ENCODE data around the gene LMLN.

DNA sequence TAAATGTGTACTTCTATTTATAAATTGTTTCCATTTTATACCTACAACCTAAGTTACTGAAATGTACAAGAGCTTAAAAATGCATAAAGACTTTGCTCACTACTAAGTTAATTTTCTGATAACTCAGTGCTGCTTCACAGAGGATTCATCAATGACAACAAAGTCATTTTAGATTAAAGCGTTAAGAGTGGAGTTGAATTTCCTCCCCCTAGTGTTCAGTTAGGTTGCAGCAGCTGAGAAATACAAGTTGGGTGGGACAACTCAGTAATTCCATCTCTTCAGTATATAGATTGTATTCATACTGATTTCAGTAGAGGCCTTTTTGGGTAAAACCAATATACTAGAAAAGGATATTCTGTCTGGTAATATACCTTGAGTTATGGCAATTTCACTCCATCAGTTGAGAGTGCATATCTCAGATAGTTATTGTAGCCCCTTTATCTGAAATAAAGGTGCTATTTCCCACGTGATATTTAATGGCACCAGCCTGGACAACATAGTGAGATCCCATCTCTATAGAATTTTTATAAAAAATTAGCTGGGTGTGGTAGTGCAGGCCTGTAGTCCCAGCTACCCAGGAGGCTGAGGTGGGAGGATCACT is 17.0 kb upstream of the LMLN start:
- TF ChIP-seq, protein P1, sequence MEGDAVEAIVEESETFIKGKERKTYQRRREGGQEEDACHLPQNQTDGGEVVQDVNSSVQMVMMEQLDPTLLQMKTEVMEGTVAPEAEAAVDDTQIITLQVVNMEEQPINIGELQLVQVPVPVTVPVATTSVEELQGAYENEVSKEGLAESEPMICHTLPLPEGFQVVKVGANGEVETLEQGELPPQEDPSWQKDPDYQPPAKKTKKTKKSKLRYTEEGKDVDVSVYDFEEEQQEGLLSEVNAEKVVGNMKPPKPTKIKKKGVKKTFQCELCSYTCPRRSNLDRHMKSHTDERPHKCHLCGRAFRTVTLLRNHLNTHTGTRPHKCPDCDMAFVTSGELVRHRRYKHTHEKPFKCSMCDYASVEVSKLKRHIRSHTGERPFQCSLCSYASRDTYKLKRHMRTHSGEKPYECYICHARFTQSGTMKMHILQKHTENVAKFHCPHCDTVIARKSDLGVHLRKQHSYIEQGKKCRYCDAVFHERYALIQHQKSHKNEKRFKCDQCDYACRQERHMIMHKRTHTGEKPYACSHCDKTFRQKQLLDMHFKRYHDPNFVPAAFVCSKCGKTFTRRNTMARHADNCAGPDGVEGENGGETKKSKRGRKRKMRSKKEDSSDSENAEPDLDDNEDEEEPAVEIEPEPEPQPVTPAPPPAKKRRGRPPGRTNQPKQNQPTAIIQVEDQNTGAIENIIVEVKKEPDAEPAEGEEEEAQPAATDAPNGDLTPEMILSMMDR (conservative IDR thresholded peaks at IDR 0.05 in 1 of 2, IDR thresholded peaks at IDR 0.05 in 1 of 2; ENCODE audit: low read depth in 1 of 2, low read length in 2 of 2) = peak; percentile 73 to 89
- no peak for TF ChIP-seq EZH2 (IDR thresholded peaks at IDR 0.05; ENCODE audit: low read length, missing control alignments)

Measured in fibroblast of lung (primary cell).